NCI-H2171 (cell line): ENCODE data around the gene VASH1.

ENCODE experiments used
- DNase-seq: peaks from one replicate; lab custom pipeline; 2025; lab: John Stamatoyannopoulos, UW

The VASH1 gene

DNA sequence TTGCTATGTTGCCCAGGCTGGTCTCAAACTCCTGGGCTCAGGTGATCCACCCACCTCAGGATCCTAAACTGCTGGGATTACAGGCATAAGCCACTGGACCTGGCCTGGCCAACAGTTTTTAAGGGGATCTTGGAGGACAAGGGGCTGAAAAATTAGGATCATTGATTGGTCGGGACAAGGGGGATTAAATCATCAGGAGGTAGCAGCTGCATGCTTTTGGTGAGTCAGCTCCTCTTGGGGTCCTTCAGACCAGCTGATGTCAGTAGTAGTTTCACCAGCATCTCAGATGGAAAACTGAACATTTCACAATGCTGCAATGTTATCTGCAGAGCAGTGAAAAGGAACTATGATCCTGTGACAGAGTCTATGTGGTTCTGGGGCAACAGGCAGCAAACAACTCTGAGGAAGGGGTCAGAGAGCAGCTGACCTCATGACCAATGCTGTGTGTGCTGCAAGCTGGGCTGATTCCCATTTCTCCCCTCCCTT lies 71.3 kb downstream of the VASH1 start:
- DNase-seq: no peak
